Measurements from ENCODE around the gene VENTX.

VENTX gene

DNA sequence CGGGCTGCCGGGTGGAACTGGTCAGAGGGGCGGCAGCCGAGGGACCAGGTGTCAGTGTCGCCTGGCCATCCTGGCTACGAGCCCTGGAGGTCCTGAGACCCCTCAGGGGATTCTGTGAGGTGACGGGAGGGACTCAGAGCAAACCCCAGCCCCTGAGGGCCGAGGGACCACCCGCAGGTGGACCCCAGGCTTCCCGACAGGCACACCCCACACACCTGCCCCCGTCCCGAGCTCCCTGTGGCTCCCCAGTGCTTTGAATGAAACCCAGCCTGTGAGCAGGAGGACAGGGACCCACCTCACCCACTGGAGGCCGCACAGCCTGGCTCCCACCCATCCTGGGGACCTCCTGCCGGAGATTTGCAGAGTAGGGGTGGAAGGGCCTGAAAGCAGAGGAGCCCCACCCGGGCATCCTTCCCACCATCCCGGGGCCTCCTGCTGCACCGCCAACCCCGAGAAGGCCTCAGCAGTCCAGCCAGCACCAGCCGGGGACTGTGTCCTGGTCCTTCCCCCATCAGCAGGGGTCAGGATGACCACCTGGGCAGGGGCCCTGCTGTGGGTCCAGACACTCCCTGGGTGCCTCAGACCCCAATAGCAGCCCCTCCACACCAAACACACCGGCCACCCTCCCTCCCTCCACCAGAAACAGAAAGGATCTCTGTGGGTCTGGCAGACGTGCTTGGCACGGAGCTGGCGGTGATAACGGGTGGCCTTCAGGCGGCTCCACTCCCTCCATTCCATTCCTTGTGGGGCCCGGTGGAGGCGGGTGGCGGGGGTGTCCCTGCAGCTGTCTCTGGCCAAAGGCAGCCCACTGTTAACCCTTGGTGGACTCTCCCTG lies 13.9 kb downstream of the VENTX start:
- FAIRE-seq (no peak), DNase-seq (ENCODE audit: insufficient read length) (no peak)
- TF ChIP-seq TAF1 (IDR thresholded peaks at IDR 0.05; ENCODE audit: borderline replicate concordance, low read depth, low read length) = no peak
- no peak for TF ChIP-seq POLR2AphosphoS5 (IDR thresholded peaks at IDR 0.05; ENCODE audit: low read depth, low read length)
- no peak for TF ChIP-seq POLR2A (IDR thresholded peaks at IDR 0.05; ENCODE audit: low read depth, low read length)

DNA sequence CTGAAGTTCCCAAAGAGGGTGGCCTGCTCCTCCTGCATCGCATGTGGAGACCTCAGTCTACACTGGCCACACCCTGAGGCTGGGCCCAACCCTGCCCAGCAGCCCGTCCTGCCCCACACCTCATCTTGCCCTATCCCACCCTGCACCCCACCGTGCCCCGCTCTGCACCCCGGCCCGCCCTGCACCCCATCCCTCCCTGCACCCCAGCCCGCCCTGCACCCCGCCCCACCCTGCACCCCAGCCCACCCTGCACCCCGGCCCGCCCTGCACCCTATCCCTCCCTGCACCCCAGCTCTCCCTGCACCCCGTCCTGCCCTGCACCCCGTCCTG lies 14.5 kb downstream of the VENTX start:
- FAIRE-seq (no peak), DNase-seq (ENCODE audit: insufficient read length) (no peak)
- TF ChIP-seq TAF1 (IDR thresholded peaks at IDR 0.05; ENCODE audit: borderline replicate concordance, low read depth, low read length) = no peak
- TF ChIP-seq POLR2A (IDR thresholded peaks at IDR 0.05; ENCODE audit: low read depth, low read length) = no peak
- no peak for TF ChIP-seq POLR2AphosphoS5 (IDR thresholded peaks at IDR 0.05; ENCODE audit: low read depth, low read length)

DNA sequence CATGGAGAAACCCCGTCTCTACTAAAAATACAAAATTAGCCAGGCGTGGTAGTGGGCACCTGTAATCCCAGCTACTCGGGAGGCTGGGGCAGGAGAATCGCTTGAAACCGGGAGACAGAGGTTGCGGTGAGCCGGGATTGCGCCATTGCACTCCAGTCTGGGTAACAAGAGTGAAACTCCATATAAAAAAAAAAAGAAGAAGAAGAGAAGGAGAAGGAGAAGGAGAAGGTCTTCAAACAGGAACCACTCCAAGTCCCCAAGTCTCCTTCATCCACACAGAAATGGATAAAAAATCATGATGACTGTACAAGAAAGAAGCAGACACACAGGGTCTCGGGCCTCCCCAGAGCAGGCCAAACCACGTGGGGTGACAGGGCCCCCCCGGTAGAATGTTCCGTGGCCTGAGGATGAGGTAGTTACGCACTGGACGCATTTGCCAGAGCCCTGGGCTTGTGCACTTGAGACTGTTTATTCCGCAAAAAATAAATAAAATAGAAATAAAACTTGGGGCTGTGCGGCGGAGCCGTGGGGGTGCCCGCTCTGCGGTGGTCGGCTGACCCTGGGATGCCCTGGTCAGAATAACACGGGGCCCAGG lies 15.8 kb downstream of the VENTX start:
- FAIRE-seq (no peak), DNase-seq (ENCODE audit: insufficient read length) (no peak)
- TF ChIP-seq POLR2A (IDR thresholded peaks at IDR 0.05; ENCODE audit: low read depth, low read length) (no peak), POLR2AphosphoS5 (IDR thresholded peaks at IDR 0.05; ENCODE audit: low read depth, low read length) (no peak), TAF1 (IDR thresholded peaks at IDR 0.05; ENCODE audit: borderline replicate concordance, low read depth, low read length) (no peak)

DNA sequence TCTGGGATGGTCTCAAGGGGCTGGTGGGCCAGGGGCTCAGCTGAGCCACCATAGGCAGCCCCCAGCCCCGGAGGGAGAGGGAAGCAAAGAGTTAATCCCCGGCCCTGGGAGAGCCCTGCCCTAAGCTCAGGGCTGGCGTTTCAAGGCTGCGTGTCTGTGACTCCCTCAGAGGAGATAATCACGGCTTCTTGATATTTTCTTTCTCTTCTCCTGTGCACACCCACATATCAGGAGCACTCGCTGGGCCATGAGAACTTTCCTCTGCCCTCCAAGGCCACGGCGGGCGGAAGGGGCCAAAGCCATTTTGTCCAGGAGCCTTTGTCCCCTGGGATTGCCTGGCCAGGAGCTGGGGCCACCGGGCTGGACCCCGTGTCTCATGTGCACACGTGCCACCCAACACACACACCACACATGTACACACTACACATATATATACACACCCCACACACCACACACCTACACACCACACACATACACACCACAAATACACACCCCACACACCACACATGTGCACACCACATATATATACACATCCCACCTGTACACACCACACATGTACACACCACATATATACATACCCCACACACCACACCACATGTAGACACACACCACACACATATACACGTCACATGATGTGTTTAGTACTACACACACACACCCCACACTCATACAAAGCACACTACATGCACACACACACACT lies 16.9 kb downstream of the VENTX start:
- FAIRE-seq (no peak), DNase-seq (ENCODE audit: insufficient read length) (no peak)
- no peak for TF ChIP-seq POLR2A (IDR thresholded peaks at IDR 0.05; ENCODE audit: low read depth, low read length)
- no peak for TF ChIP-seq TAF1 (IDR thresholded peaks at IDR 0.05; ENCODE audit: borderline replicate concordance, low read depth, low read length)
- no peak for TF ChIP-seq POLR2AphosphoS5 (IDR thresholded peaks at IDR 0.05; ENCODE audit: low read depth, low read length)

DNA sequence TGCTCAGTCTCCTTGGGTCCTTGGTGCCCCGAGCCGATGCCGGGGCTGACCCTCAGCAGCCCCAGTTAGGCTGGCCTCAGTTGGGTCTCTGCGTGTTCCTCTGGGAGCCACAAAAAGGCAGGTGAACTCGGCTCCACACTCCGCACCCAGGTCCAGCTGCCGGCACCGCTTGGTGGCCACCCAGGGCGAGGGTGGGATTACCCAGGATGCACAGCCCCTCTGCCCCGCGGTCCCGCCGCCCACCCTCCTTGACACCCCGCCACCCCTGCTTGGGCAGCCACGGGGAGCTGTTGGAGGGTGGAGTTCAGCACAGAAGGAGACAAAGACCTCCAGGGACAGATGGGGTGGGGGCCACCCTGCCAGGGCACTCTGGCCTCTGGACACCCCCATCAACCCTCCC lies 17.7 kb downstream of the VENTX start:
- DNase-seq (ENCODE audit: insufficient read length) = no peak
- TF ChIP-seq POLR2AphosphoS5 (IDR thresholded peaks at IDR 0.05; ENCODE audit: low read depth, low read length) (no peak), TAF1 (IDR thresholded peaks at IDR 0.05; ENCODE audit: borderline replicate concordance, low read depth, low read length) (no peak), POLR2A (IDR thresholded peaks at IDR 0.05; ENCODE audit: low read depth, low read length) (no peak)
- no peak for FAIRE-seq

DNA sequence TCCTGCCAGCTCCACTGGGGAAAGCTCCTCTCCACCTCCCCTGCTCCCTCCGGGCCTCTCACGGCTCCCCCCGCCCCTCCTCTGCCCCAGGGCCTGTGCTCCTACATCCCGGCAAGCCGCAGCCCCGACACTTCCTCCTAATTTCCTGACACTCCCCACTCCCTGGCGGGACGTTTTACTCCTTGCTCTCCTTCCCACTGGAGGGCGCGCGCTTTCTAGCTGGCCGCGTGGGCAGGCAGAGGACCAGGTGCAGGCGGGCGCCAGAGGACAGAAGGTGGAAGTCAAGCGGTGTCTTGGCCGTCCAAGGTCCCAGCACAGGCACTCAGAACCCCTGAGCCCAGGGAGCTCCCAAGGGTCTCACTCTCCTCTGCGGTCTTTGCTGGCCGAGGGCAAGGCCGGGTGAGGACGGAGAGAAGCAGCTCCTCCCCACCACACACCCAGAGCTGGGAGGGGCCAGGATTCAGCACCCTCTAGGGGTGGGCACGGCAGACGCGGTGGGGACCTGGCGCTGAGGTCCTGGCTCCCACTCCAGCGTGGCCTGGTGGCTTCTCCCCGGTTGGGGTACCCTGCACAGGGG lies 19.9 kb downstream of the VENTX start:
- DNase-seq (ENCODE audit: insufficient read length) = peak; percentile 52
- TF ChIP-seq POLR2A (IDR thresholded peaks at IDR 0.05; ENCODE audit: low read depth, low read length) (no peak), POLR2AphosphoS5 (IDR thresholded peaks at IDR 0.05; ENCODE audit: low read depth, low read length) (no peak), TAF1 (IDR thresholded peaks at IDR 0.05; ENCODE audit: borderline replicate concordance, low read depth, low read length) (no peak)
- FAIRE-seq = no peak

DNA sequence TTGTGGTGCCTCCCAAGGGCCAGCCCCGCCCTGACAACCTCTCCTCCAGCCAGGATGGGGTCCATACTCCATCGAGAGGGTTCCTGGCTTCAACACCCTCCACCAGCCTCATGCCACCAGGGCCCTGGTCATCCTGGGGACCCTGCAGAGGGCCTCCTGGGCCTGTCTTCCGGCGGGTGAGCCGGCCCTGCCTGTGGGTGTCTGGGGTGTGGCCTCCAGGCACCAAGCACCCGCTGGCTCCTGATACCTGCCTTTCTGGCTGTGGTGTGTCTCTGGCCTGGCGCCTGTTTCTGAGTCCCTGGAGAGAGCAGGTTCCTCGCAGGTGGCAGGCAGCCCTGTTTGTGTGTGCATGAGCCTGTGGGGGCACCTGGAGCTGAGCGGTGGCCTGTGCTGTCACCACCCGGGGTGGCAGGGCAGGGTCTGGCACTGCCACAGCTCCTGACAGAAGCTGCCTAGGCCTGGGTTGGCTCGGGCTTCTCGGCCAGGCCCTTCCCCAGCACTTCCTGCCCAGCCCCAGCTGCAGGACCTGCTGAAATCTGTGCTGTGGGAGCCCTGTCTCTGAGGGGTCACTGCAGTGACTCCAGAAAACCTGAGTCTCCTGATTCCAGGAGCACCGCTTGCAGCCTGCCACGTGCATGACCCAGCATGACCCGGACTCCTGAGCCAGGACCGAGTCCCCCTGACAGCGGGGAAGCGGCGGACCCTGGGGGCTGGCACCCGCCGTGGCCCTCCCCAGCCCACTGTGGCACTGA lies 20.6 kb downstream of the VENTX start:
- FAIRE-seq = no peak
- no peak for TF ChIP-seq TAF1 (IDR thresholded peaks at IDR 0.05; ENCODE audit: borderline replicate concordance, low read depth, low read length)
- no peak for DNase-seq (ENCODE audit: insufficient read length)

DNA sequence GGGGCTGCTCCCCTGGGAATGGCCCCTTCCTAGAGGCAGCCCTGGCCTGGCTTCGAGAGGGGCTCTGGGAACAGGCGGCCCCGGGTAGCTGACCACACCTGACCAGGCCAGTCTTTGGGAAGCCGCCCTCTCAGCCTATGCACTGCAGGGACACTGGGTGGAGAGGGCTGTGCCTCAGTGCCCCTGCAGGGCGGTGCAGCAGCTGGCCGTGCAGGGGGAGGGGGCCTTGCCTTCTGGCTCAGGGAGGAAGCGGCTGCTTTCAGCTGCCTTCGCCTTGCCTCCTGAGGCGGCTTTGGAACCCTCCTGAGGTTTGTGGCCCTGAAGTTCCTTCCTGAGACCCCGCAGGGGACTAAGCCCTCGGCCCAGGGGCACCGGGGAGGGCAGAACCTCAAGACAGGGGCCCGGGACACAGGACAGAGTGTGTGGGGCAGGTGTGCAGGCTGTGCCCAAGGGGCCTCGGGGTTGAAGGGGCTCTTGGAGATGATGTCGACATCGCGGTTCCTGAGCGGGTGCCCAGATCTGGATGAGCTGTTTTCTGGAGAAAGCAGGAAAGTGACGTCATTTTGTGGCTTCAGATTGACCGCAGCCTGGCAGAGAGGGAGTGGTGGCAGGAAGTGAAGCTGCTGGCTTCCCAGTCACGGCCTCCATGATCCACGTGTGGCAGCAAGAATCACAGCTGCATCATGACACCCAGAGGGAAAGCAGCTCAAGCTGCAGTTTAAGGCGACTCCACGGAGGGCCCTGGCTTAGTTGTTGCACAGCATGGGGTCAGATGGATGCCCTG lies 21.4 kb downstream of the VENTX start:
- no peak for TF ChIP-seq POLR2A (IDR thresholded peaks at IDR 0.05; ENCODE audit: low read depth, low read length)
- no peak for TF ChIP-seq TAF1 (IDR thresholded peaks at IDR 0.05; ENCODE audit: borderline replicate concordance, low read depth, low read length)
- no peak for TF ChIP-seq POLR2AphosphoS5 (IDR thresholded peaks at IDR 0.05; ENCODE audit: low read depth, low read length)
- DNase-seq (ENCODE audit: insufficient read length) = no peak
- peak; percentile 30 for FAIRE-seq

DNA sequence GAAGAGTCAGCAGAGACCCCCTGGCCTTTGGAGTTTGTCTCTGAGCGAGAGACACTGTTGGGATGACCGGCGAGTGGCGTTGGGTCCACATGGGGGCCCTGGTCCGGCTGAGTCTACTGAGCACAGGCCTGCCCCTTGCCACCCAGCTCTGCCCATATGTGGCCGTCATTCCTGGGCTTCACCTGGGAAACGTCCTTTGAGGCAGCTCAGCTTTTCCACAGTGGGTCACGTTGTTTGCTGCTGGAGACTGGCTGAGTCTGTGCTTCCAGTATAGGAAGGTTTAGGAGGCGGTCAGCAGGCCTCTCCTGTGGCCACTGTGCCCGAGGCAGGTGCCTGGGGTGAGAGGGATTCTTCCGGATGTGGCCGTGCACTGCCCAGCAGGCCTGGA lies 21.9 kb downstream of the VENTX start:
- TF ChIP-seq TAF1 (IDR thresholded peaks at IDR 0.05; ENCODE audit: borderline replicate concordance, low read depth, low read length) = no peak
- TF ChIP-seq POLR2AphosphoS5 (IDR thresholded peaks at IDR 0.05; ENCODE audit: low read depth, low read length) = no peak
- no peak for TF ChIP-seq POLR2A (IDR thresholded peaks at IDR 0.05; ENCODE audit: low read depth, low read length)
- DNase-seq (ENCODE audit: insufficient read length) (no peak), FAIRE-seq (no peak)

DNA sequence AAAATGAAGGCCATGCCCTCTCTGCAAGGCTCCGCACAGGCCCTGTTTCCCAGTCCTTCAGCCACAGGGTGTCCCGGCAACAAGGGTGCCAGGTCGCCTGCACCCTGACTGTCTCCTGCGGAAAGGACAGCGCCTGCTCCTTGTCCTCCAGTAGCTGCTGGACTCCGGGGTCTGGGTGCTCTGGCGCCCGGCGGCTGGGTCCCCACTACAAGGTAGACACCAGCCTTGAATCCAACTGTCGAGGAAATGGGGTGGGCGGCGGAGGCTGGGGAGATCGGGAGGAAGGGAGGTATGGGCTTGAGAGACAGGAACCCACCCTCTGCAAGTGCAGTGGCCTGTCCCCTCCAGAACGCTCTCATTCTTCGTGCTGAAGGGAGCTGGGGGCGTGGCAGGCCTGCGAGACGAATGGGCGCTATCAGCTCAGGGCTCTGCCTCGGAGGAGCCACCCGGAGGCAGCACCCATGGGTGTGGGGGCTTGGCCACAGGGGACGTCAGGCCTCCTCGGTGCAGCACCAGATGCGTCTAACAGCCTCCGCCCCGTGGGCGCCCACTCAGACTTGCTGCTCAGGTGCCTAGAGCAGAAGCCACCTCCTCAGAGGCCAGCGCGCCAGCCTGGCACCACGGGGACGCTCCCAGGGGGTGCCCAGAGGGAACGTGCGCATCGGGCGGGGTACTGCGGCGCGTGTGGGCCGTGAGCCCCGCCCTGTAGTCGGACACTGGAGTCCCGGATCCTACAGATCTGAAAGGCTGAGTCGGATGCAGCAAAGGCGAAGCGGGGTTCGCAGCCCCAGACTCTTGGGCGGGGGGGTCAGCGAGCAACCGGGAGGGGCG lies 23.5 kb downstream of the VENTX start:
- DNase-seq (ENCODE audit: insufficient read length) (peak; percentile 73), FAIRE-seq (peak; percentile 76)
- TF ChIP-seq POLR2A (IDR thresholded peaks at IDR 0.05; ENCODE audit: low read depth, low read length) (peak; percentile 31; the same call in 1 of the 2 replicates), POLR2AphosphoS5 (IDR thresholded peaks at IDR 0.05; ENCODE audit: low read depth, low read length) (no peak)
